Osteoblast (primary cell): Measurements from ENCODE around the gene ANTXR1. TPM values are rescaled to one million over a fixed set of nuclear protein-coding genes. Genes with fewer than 3 reads are reported as not detected.

Source experiments
- DNase-seq: peaks from one replicate; pipeline ENCODE4 v3.0.0; 2011; ENCODE audit warnings: low spot score, mixed read lengths; ENCODE audit not compliant: insufficient read length; ENCODE audit errors: missing footprints
- H2AFZ ChIP-seq: 2 replicates; pipeline ENCODE4 v1.6.0; 2011; ENCODE audit warnings: mild to moderate bottlenecking, low read length
- H3K27ac ChIP-seq: 2 replicates; pipeline ENCODE4 v1.5.1; 2011; ENCODE audit warnings: mild to moderate bottlenecking, low read depth, low read length, moderate library complexity
- H3K27me3 ChIP-seq: 2 replicates; pipeline ENCODE4 v1.6.0; 2012; ENCODE audit warnings: mild to moderate bottlenecking, control low read depth, inconsistent platforms, low read length, moderate library complexity; ENCODE audit not compliant: insufficient read depth
- H3K36me3 ChIP-seq: 2 replicates; pipeline ENCODE4 v1.5.1; 2011; ENCODE audit warnings: mild to moderate bottlenecking, low read length, control low read depth, moderate library complexity; ENCODE audit not compliant: insufficient read depth
- H3K4me1 ChIP-seq: 2 replicates; pipeline ENCODE4 v1.5.1; 2011; ENCODE audit warnings: mild to moderate bottlenecking, low read length, control low read depth, moderate library complexity; ENCODE audit not compliant: insufficient read depth
- H3K4me2 ChIP-seq: 2 replicates; pipeline ENCODE4 v1.6.0; 2011; ENCODE audit warnings: mild to moderate bottlenecking, low read length; ENCODE audit not compliant: insufficient read depth
- H3K4me3 ChIP-seq: fragments of 200-600 bp; sonication (generic); 3 replicates; pipeline ENCODE4 v1.5.1; 2012; ENCODE audit warnings: mild to moderate bottlenecking, low read length, inconsistent platforms; ENCODE audit not compliant: insufficient read depth
- H3K79me2 ChIP-seq: 2 replicates; pipeline ENCODE4 v1.6.0; 2012; ENCODE audit warnings: mild to moderate bottlenecking, low read length, control low read depth, inconsistent platforms; ENCODE audit not compliant: insufficient read depth
- H3K9me3 ChIP-seq: 2 replicates; pipeline ENCODE4 v1.5.1; 2011; ENCODE audit warnings: low read depth, low read length, control low read depth
- H4K20me1 ChIP-seq: 2 replicates; pipeline ENCODE4 v1.6.0; 2012; ENCODE audit warnings: mild to moderate bottlenecking, low read length, control low read depth; ENCODE audit not compliant: insufficient read depth
- total RNA-seq: library from RNA; depleted of rRNA; stranded (reverse); fragments of >200 nt; gene quantifications from 2 replicates; pipeline ENCODE4 v1.2.3, GENCODE V29; 2012
- TF ChIP-seq, protein P1 (sequence below): IDR thresholded peaks from 2 replicates; pipeline ENCODE4 v1.5.1; 2011; ENCODE audit warnings: mild to moderate bottlenecking, low read depth, low read length, moderate library complexity; ENCODE audit errors: extremely low read depth

ANTXR1 gene
- total RNA-seq, 1 donor: 123 TPM

DNA sequence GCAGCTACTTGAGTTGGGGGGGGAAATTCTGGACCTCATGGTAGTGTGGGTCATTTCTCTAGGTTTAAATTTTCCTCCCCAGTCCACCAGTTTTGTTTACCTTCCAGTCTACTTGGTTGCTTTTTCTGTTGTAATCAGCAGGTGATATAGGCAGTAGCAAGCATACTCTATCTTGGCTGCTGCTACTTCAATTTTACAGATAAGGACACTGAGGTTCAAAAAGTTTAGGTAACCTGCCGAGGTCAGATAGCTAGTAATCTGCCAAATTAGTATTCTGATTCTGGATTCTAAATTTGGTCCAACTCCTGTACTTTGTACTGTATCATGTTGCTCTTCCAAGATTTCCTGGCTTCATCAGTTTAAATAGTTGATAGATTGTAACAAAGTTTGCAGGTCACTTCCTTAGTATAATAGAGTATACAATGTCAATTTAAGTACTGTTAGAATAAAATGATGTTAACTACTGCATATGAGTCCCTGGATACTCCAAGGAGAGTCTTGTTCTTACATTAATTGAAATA, 34.7 kb downstream of the ANTXR1 start:
- Histone ChIP-seq H4K20me1 (peaks cover 31% of the 10 kb centered on the region), H3K9me3 (no peaks in the 10 kb centered on the region)

DNA sequence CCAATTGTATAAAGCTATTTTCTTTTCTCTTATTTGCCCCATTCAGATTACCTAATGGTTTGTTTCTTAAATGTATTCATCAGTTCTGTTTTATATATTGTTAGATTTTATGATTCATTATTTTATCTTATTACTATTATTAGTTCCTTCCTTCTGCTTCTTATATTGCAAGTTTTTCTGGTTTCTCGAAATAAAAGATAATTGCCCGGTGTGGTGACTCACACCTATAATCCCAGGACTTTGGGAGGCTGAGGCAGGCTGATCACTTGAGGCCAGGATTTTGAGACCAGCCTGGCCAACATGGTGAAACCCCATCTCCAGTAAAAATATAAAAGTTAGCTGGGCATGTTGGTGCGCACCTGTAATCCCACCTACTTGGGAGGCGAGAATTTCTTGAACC, 37.8 kb downstream of the ANTXR1 start:
- Histone ChIP-seq H3K27me3 (no peaks in the 10 kb centered on the region), H3K79me2 (peaks cover 61% of the 10 kb centered on the region), H3K36me3 (peaks cover 14% of the 10 kb centered on the region), H3K4me2 (no peak overlapping the region), H3K4me3 (no peak overlapping the region), H3K4me1 (peaks cover 27% of the 10 kb centered on the region), H2AFZ (no peak overlapping the region), H3K9me3 (no peaks in the 10 kb centered on the region), H3K27ac (no peak overlapping the region), H4K20me1 (peaks cover 33% of the 10 kb centered on the region)
- TF ChIP-seq, protein P1, sequence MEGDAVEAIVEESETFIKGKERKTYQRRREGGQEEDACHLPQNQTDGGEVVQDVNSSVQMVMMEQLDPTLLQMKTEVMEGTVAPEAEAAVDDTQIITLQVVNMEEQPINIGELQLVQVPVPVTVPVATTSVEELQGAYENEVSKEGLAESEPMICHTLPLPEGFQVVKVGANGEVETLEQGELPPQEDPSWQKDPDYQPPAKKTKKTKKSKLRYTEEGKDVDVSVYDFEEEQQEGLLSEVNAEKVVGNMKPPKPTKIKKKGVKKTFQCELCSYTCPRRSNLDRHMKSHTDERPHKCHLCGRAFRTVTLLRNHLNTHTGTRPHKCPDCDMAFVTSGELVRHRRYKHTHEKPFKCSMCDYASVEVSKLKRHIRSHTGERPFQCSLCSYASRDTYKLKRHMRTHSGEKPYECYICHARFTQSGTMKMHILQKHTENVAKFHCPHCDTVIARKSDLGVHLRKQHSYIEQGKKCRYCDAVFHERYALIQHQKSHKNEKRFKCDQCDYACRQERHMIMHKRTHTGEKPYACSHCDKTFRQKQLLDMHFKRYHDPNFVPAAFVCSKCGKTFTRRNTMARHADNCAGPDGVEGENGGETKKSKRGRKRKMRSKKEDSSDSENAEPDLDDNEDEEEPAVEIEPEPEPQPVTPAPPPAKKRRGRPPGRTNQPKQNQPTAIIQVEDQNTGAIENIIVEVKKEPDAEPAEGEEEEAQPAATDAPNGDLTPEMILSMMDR: no peak
- DNase-seq: no peak

More for the DNA sequence above, 34.7 kb downstream of the ANTXR1 start:
- H3K4me1 ChIP-seq: peaks cover 12% of the 10 kb centered on the region
- no peak overlapping the region for H3K4me3 ChIP-seq
- TF ChIP-seq, protein P1: no peak
- H3K27me3 ChIP-seq: no peaks in the 10 kb centered on the region
- no peak overlapping the region for H3K4me2 ChIP-seq
- peaks cover 40% of the 10 kb centered on the region for H3K36me3 ChIP-seq
- no peak overlapping the region for H2AFZ ChIP-seq
- H3K79me2 ChIP-seq: peaks cover 46% of the 10 kb centered on the region
- DNase-seq: no peak
- no peak overlapping the region for H3K27ac ChIP-seq

DNA sequence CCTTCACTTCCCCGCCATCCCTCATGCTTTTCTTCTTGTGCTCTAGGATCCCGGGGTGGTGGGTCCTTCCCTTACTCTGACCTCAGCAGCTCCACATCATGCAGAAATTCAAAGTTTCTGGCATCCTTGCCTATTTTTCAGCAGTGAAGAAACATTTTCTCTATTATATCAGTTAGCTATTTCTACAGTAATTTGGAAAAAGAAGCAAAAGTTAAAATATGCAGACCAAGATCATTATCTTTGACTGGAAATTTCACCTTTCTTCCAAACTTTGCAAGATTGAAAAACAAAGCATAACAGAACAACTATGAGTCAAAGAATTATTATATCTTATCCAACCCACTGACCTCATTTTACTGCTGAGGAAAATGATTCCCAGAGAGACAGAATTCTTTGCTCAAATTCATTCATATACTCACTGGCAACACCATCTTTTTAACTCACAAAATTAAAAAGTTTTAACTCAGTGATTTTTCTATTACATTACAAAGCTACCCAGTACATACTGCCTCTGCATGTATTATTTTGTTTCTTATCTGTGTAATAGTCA, 40.5 kb downstream of the ANTXR1 start:
- H3K4me2 ChIP-seq: peak overlapping the region; percentile 17
- H3K36me3 ChIP-seq: peaks cover 3% of the 10 kb centered on the region
- peak overlapping the region; percentile 45 for H3K27ac ChIP-seq
- H3K9me3 ChIP-seq: no peaks in the 10 kb centered on the region
- no peak overlapping the region for H3K4me3 ChIP-seq
- TF ChIP-seq, protein P1: no peak
- peaks cover 16% of the 10 kb centered on the region for H3K4me1 ChIP-seq
- no peaks in the 10 kb centered on the region for H3K27me3 ChIP-seq
- no peak overlapping the region for H2AFZ ChIP-seq
- peaks cover 20% of the 10 kb centered on the region for H4K20me1 ChIP-seq
- peaks cover 62% of the 10 kb centered on the region for H3K79me2 ChIP-seq
- peak; percentile 38 for DNase-seq

DNA sequence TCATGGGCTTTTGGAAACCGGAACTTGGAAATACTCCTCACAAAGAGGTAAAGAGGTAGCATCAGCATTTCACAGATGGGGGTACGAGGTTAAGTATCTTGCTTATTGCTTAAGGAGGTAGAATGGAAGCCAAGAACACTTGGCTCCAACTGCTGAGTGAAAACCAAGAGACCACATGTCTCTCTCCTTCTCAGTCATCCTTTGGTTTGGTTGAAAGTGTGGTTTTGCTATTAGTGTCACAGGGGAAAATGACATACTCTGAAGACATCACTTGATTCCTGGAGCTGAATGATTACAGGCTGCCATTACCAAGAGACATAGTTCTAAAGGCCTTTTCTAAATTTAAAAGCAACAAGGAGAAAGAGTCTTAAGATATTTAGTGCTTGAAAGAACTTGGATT, 41.5 kb downstream of the ANTXR1 start:
- Histone ChIP-seq H2AFZ (no peak overlapping the region), H3K27ac (peak overlapping the region; percentile 19), H3K79me2 (peaks cover 61% of the 10 kb centered on the region), H3K4me1 (peaks cover 16% of the 10 kb centered on the region), H4K20me1 (peaks cover 20% of the 10 kb centered on the region), H3K27me3 (no peaks in the 10 kb centered on the region), H3K4me2 (no peak overlapping the region), H3K36me3 (peaks cover 3% of the 10 kb centered on the region), H3K9me3 (no peaks in the 10 kb centered on the region), H3K4me3 (no peak overlapping the region)
- no peak for DNase-seq
- TF ChIP-seq, protein P1: no peak
